GM20000 (cell line): ENCODE data around the gene NOL3.

Source experiments
- DNase-seq: peaks from one replicate; pipeline ENCODE4 v3.0.0; 2012; ENCODE audit warnings: low spot score
- CTCF ChIP-seq: IDR thresholded peaks from 2 replicates; pipeline ENCODE4 v1.5.1; 2012; ENCODE audit warnings: mild to moderate bottlenecking, control low read depth; ENCODE audit errors: extremely low read depth, missing control alignments

The NOL3 gene

DNA sequence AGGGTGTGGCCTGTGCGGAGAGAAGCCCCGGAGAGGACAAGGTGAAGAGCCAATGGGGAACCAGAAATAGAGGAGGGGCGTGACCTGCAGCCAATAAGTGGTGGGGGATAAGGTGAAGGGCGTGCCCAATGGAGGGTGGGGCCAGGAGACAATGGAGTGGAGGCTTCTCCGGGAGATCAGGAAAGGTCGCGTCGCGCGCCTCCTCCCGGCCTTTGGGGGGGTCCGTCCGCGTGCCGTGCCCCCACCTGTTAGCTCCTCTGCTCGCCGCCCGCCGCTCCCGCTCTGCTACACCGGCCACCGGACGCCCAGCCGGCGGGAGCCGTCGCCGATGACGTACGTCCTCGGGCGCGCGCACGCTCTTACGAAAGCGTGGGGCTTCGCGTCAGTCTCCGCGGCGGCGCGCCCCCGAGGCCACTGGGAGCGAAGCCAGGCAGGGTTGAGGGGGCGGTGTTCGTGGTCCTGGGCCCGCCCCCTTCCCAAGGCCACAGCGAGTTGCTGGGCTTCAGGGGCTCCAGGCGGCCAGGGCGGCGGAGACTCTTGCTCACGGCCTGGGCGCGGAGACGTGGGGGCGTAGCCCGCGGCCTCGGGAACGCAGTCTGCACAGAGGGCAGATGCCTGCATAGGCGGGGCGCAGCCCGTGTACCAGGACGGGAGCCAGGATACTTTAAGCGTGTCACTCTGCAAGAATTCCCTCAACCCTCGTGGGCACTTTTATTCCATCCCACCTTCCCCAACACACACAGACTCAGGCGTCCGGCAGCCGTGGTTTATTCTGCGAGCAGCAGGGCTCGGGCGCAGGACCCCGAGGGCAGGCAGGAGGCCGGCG lies 13.5 kb downstream of the NOL3 start, which contains the start of gene MATCAP1:
MATCAP1 (minus strand) TSS at position 337 of the 826 bp plus-strand sequence. CDS start 3,353 bp downstream, outside the sequence.
- TF ChIP-seq CTCF = no peak
- DNase-seq = peak; percentile 100

GRCh38 chr16:67184453-67184994 lies 14.2 kb downstream of the NOL3 start:
- DNase-seq = peak; percentile 47
- no peak for TF ChIP-seq CTCF

- peak; percentile 87 for DNase-seq
- TF ChIP-seq CTCF = peak; percentile 78
Observed at GRCh38 chr16:67184995-67185650, 14.8 kb downstream of the NOL3 start.

DNA sequence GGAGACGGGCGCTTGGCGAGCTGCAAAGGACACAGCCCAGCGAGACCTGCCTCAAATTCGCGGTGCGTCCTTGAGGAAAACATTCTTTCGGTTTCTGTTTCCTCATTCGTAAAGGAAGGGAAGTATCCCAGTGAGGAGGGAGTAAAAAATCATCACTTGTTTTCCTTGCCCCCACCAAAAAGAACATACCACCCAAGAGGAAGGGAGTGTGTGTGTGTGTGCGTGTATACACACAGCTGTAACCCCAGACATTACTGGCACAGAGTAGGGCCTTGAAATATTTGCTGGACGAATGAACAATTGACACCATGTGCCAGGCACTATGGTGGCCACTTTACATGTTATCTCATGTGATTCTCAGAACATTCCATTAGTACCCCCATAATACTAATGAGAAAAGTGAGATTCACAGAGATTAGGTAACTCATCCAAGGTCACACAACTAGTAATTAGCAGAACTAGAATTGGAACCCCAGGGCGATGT lies 15.4 kb downstream of the NOL3 start:
- DNase-seq = no peak
- no peak for TF ChIP-seq CTCF

DNA sequence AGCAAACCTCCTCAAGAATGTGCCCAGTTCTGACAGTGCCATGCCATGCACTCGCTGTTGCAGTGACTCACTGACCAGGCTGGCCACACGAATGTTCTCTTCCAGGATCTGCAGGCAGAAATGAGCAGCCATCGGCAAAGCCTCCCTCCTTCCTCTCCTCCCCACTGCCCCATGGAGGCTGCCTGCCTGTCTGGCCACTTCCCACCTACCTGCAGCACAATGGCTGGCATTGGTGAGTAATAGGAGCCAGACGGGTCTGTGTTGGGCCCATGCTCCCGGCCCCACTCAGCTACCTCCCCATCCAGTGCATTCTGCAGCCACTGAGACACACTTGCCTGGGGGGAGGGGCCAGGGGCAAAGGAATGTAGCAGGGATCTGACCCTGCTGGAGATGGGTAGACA lies 16.2 kb downstream of the NOL3 start:
- DNase-seq = no peak
- no peak for TF ChIP-seq CTCF

DNA sequence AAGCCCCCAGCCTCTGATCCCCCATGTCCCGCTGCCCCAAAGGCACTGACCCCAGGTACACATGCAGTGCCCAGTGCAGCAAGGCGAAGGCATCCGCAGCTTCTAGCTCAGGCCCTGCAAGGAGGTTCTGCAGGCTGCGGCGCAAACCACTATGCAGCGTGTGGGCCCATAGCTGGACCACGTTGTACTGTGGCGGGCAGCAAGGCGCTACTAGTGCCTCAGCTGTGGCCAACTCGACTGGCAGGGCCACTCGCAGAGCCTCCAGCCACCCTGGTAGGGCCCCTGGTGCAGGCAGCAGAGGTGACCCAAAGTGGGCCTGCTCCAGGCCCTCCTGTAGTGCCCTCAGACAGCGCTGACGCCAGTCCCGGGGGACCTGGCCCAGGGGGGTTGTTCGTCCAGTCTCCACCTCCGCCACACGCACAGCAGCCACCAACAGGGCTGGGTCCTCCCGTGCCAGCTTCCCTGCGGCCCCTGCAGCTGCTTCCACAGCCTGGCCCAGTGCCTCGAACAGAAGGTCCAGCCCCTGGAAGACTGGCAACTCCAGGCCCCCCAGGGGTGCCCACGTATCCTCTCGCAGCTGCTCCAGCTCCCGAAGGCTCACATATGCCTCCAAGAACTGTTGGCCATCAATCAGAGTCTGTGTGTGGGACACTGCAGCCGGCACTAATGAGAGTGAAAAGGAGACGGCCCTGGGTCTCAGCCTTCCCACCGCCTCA lies 17.0 kb downstream of the NOL3 start:
- TF ChIP-seq CTCF = no peak
- no peak for DNase-seq
